Nephron (organoid): Measurements from ENCODE around the gene ICA1.
"Not testable (repeated sequence)": the region's sequence is repeated elsewhere in the genome, so short reads cannot be mapped to it uniquely, and the experiment has no call there.

Experiments
- H3K27ac Mint-ChIP-seq, 3 experiments: 2 replicates each; pipeline ENCODE4 v1.8.0; 2020; ENCODE audit warnings: mixed read lengths in 3 of 3, mild to moderate bottlenecking in 2 of 3, moderate library complexity in 1 of 3
- H3K27me3 Mint-ChIP-seq: 2 replicates; pipeline ENCODE4 v1.8.0; 2021; ENCODE audit warnings: low read depth, mild to moderate bottlenecking, moderate library complexity, mixed read lengths
- H3K36me3 Mint-ChIP-seq: 2 replicates; pipeline ENCODE4 v1.8.0; 2020; ENCODE audit warnings: low read depth, mixed read lengths
- H3K4me1 Mint-ChIP-seq: 2 replicates; pipeline ENCODE4 v1.8.0; 2020; ENCODE audit warnings: mixed read lengths
- H3K4me3 Mint-ChIP-seq, 3 experiments: 2 replicates each; pipeline ENCODE4 v1.8.0; 2020; ENCODE audit warnings: mild to moderate bottlenecking in 3 of 3, mixed read lengths in 3 of 3, moderate library complexity in 2 of 3
- H3K9me3 Mint-ChIP-seq: 2 replicates; pipeline ENCODE4 v1.8.0; 2020; ENCODE audit warnings: mixed read lengths
- TF ChIP-seq, protein P1 (sequence below), 3 experiments: fragments of 200-600 bp; sonication (generic); IDR thresholded peaks; one replicate each; pipeline ENCODE4 v1.5.0; 2021; ENCODE audit warnings: antibody characterized with exemption in 3 of 3; ENCODE audit not compliant: unreplicated experiment in 3 of 3

ICA1 gene

DNA sequence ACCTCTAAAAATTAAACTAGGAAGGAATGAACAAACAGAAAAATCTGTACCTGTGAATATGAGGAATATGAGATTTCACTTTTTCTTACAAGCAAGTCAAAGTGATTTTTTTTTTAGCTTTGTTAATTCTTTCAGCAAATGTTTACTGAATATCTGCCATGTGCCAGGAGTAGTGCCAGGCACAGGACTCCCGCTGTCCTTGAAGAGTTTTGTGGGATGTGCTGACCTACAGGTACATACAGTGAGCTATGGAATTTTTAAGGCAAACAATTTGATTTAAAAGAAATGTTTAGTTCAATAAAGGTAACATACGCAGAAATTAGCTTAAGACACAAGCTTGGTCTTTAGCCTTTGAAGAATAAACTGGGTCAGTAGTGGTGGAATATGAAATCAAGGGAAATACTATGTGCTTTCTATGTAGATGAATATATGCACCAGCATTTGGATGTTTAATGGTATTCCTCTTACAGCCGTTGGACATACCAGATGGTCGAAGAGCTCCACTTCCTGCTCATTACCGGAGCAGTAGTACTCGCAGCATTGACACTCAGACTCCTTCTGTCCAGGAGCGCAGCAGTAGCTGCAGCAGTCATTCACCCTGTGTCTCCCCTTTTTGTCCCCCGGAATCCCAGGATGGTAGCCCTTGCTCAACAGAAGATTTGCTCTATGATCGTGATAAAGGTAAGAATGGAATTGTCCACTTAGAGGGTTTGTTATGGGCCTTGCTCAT, 191.4 kb downstream of the ICA1 start:
- Mint-ChIP-seq H3K27me3 (no peaks in the 10 kb centered on the region), H3K4me3 (no peak overlapping the region), H3K36me3 (peaks cover 52% of the 10 kb centered on the region), H3K27ac (no peak overlapping the region), H3K4me1 (no peaks in the 10 kb centered on the region), H3K9me3 (peaks cover 6% of the 10 kb centered on the region)
- TF ChIP-seq, protein P1, sequence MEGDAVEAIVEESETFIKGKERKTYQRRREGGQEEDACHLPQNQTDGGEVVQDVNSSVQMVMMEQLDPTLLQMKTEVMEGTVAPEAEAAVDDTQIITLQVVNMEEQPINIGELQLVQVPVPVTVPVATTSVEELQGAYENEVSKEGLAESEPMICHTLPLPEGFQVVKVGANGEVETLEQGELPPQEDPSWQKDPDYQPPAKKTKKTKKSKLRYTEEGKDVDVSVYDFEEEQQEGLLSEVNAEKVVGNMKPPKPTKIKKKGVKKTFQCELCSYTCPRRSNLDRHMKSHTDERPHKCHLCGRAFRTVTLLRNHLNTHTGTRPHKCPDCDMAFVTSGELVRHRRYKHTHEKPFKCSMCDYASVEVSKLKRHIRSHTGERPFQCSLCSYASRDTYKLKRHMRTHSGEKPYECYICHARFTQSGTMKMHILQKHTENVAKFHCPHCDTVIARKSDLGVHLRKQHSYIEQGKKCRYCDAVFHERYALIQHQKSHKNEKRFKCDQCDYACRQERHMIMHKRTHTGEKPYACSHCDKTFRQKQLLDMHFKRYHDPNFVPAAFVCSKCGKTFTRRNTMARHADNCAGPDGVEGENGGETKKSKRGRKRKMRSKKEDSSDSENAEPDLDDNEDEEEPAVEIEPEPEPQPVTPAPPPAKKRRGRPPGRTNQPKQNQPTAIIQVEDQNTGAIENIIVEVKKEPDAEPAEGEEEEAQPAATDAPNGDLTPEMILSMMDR (IDR thresholded peaks at IDR 0.05; ENCODE audit: unreplicated experiment in 3 of 3), result no peak

DNA sequence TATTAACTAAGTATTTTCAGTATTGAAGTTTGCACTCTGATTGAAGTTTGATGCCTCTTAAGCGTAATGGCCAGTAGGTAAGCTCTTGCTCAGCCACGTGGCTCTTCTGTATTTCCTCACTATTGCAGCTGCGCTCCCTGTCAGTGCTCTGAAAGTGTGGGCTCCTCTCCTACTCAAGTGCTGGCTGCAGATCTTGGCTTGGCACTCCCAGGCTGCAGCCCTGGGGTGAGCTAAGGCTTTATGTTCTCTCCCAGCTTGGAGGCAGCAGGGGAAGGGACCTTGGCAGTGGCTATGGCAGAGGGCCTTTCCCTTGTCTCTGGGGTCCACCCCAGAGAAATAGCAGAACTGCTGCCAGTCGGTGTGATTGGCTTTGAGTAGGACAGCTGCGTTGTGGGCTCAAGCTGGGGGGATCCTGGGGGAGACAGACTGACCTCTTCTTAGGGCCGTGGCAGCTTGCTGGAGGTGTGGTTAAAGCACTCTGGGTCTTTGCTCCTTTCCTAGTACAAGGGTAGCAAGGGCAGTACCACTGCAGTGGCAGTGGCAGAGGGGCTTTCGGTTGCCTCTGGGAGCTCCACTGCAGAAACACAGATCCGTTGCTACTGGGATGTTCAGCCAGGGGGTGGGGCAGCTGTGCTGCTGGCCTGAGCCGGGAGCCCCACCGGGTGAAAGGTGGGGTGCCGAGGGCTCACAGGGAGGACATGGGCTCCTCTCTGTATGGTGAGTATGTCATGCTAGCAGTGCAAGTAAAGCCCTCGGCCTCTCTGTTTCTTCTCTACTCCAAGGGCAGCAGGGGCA, 192.9 kb downstream of the ICA1 start:
- H3K36me3 Mint-ChIP-seq, result peaks cover 63% of the 10 kb centered on the region
- no peak overlapping the region for H3K27ac Mint-ChIP-seq
- H3K4me3 Mint-ChIP-seq, result no peak overlapping the region
- no peaks in the 10 kb centered on the region for H3K27me3 Mint-ChIP-seq
- H3K9me3 Mint-ChIP-seq, result peaks cover 18% of the 10 kb centered on the region
- TF ChIP-seq, protein P1 (IDR thresholded peaks at IDR 0.05; ENCODE audit: unreplicated experiment in 3 of 3), result no peak
- no peaks in the 10 kb centered on the region for H3K4me1 Mint-ChIP-seq

DNA sequence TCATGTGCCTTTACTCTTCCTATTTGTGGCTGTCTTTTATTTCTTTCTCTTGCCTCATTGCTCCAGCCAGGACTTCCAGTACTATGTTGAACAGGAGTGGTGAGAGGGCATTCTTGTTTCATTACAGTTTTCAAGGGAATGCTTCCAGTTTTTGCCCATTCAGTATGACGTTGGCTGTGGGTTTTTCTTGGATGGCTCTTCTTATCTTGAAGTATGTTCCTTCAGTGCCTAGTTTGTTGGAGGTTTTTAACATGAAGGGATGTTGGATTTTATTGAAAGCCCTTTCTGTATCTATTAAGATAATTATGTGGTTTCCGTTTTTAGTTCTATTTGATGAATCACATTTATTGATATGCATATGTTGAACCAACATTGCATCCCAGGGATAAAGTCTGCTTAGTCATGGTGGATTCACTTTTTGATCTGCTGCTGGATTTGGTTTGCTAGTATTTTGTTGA, 196.6 kb downstream of the ICA1 start:
- no peaks in the 10 kb centered on the region for H3K27me3 Mint-ChIP-seq
- H3K27ac Mint-ChIP-seq, result no peak overlapping the region
- H3K4me3 Mint-ChIP-seq, result no peak overlapping the region
- peaks cover 20% of the 10 kb centered on the region for H3K9me3 Mint-ChIP-seq
- TF ChIP-seq, protein P1 (IDR thresholded peaks at IDR 0.05; ENCODE audit: unreplicated experiment in 3 of 3), result no peak
- peaks cover 70% of the 10 kb centered on the region for H3K36me3 Mint-ChIP-seq
- no peaks in the 10 kb centered on the region for H3K4me1 Mint-ChIP-seq

DNA sequence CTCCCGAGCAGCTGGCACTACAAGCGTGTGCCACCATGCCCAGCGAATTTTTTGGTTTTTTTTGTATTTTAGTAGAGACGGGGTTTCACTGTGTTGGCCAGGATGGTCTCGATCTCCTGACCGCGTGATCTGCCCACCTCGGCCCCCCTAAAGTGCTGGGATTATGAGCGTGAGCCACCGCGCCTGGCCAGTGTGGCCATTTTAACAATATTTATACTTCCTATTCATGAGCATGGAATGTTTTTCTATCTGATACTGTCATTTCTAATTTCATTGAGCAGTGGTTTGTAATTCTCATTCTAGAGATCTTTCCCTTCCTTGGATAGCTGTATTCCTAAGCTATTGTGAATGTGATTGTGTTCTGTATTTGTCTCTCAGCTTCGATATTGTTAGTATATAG, 197.1 kb downstream of the ICA1 start:
- peaks cover 75% of the 10 kb centered on the region for H3K36me3 Mint-ChIP-seq
- peaks cover 20% of the 10 kb centered on the region for H3K9me3 Mint-ChIP-seq
- no peaks in the 10 kb centered on the region for H3K4me1 Mint-ChIP-seq
- no peaks in the 10 kb centered on the region for H3K27me3 Mint-ChIP-seq
- no peak overlapping the region for H3K4me3 Mint-ChIP-seq
- TF ChIP-seq, protein P1 (IDR thresholded peaks at IDR 0.05; ENCODE audit: unreplicated experiment in 3 of 3), result no peak
- no peak overlapping the region for H3K27ac Mint-ChIP-seq

DNA sequence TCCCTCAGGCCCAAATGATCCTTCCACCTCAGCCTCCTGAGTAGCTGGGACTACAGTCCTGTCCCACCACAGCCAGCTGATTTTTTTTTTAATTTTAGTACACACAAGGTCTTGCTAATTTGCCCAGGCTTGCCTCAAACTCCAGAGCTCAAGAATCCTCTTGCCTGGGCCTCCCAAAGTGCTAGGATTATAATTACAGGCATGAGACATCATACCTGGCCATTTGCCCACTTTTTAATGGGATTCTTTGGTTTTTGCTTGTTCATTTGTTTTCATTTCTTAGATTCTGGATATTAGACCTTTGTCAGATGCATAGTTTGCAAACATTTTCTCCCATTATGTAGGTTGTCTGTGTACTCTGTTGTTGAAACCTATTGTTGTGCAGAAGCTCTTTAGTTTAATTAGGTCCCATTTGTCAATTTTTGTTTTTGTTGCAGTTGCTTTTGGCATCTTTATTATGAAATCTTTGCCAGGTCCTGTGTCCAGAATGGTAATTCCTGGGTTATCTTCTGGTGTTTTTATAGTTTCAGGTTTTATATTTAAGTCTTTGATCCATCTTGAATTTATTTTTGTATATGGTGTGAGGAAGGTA, 198.2 kb downstream of the ICA1 start:
- Mint-ChIP-seq H3K4me3 (no peak overlapping the region), H3K9me3 (peaks cover 20% of the 10 kb centered on the region), H3K4me1 (no peaks in the 10 kb centered on the region), H3K27me3 (no peaks in the 10 kb centered on the region), H3K27ac (no peak overlapping the region), H3K36me3 (peaks cover 73% of the 10 kb centered on the region)
- TF ChIP-seq, protein P1 (IDR thresholded peaks at IDR 0.05; ENCODE audit: unreplicated experiment in 3 of 3), result no peak

DNA sequence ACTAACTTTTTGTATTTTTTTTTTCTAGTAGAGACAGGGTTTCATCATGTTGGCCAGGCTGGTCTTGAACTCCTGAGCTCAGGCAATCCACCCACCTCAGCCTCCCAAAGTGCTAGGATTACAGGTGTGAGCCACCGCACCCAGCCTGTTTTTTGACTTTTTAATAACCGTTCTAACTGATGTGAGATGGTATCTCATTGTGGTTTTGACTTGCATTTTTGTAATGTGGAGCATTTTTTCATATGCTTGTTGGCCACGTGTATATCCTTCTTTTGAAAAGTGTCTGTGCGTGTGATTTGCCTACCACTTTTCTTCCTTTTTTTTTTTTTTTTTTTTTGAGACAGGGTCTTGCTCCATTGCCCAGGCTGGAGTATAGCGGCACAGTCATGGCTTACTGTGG, 198.7 kb downstream of the ICA1 start:
- not testable (repeated sequence) for H3K27ac Mint-ChIP-seq, H3K4me3 Mint-ChIP-seq, H3K27me3 Mint-ChIP-seq, H3K4me1 Mint-ChIP-seq
- Mint-ChIP-seq H3K36me3 (peaks cover 68% of the 10 kb centered on the region), H3K9me3 (peaks cover 20% of the 10 kb centered on the region)
